ENCODE data around the gene SLBP. TPM values are rescaled to one million over a fixed set of nuclear protein-coding genes. Genes with fewer than 3 reads are reported as not detected.

SLBP gene
- total RNA-seq, 2 donors from 2014 or later: 46.7 to 84.5 TPM

GRCh38 chr4:1731180-1731579, 19.1 kb upstream of the SLBP start:
- no peak for DNase-seq (ENCODE audit: low spot score)
- TF ChIP-seq CTCF (IDR thresholded peaks at IDR 0.05) (no peak), POLR2AphosphoS5 (IDR thresholded peaks at IDR 0.05) (no peak), POLR2A (IDR thresholded peaks at IDR 0.05) (no peak)
- H3K9me3 ChIP-seq: no peaks in the 10 kb centered on the region
- no peaks in the 10 kb centered on the region for H3K36me3 ChIP-seq
- H3K4me1 ChIP-seq (replicated peaks): no peaks in the 10 kb centered on the region
- intact Hi-C loops (cut with DNase I): no loop called here
- H3K27me3 ChIP-seq (replicated peaks; ENCODE audit: insufficient read depth): no peaks in the 10 kb centered on the region
- WGBS: 91% methylated on average over 10 of the region's 10 CpGs
- H3K27ac ChIP-seq: no peak overlapping the region
- H3K4me3 ChIP-seq: no peak overlapping the region

DNA sequence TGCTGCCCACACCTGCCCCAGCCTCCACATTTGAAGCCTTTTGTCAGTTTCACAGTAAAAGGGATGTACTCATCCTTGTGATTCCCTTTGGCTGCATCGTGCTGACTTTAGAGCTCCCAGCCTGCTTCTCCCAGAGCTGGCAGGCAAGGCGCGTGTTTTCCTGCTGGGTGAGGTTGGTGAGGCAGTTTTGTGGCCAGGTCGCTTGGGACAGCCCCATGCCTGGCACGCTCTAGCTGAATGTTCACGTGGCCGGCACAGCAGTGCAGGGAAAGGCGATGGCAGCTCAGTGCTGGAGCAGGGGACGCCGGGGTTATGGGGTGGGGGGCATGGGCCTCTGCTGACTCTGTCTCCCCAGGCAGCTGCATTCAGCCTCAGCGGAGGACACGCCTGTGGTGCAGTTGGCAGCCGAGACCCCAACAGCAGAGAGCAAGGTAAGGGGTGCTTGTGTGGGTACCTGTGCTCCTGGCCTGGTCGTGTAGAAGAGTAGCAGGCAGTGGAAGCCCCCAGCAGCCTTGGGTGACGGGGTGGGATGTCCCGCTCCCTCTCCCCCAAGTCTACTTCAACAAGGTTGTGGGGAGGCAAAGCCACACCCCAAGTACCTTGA, 18.5 kb upstream of the SLBP start:
- Histone ChIP-seq H3K36me3 (no peaks in the 10 kb centered on the region), H3K27ac (no peak overlapping the region), H3K4me3 (no peak overlapping the region), H3K4me1 (replicated peaks) (no peaks in the 10 kb centered on the region), H3K9me3 (no peaks in the 10 kb centered on the region), H3K27me3 (replicated peaks; ENCODE audit: insufficient read depth) (no peaks in the 10 kb centered on the region)
- intact Hi-C loops (cut with DNase I): no loop called here
- DNase-seq (ENCODE audit: low spot score): no peak
- 95% methylated on average over 16 of the region's 16 CpGs for WGBS
- TF ChIP-seq POLR2AphosphoS5 (IDR thresholded peaks at IDR 0.05) (no peak), CTCF (IDR thresholded peaks at IDR 0.05) (no peak), POLR2A (IDR thresholded peaks at IDR 0.05) (no peak)

GRCh38 chr4:1728061-1728980, 16.2 kb upstream of the SLBP start:
- TF ChIP-seq POLR2AphosphoS5 (IDR thresholded peaks at IDR 0.05) (no peak), CTCF (IDR thresholded peaks at IDR 0.05) (no peak), POLR2A (IDR thresholded peaks at IDR 0.05) (no peak)
- no peaks in the 10 kb centered on the region for H3K36me3 ChIP-seq
- no peaks in the 10 kb centered on the region for H3K4me1 ChIP-seq (replicated peaks)
- no peaks in the 10 kb centered on the region for H3K27me3 ChIP-seq (replicated peaks; ENCODE audit: insufficient read depth)
- H3K4me3 ChIP-seq: no peak overlapping the region
- H3K9me3 ChIP-seq: no peaks in the 10 kb centered on the region
- H3K27ac ChIP-seq: no peak overlapping the region
- DNase-seq (ENCODE audit: low spot score): no peak
- 86% methylated on average over 31 of the region's 31 CpGs for WGBS
- intact Hi-C loops (cut with DNase I): loop anchor here (2.0 kb wide), 1 partner anchor 374 kb away; no protein-coding TSS in a partner anchor

- Histone ChIP-seq H3K4me1 (replicated peaks) (no peaks in the 10 kb centered on the region), H3K9me3 (no peaks in the 10 kb centered on the region), H3K36me3 (no peaks in the 10 kb centered on the region), H3K27me3 (replicated peaks; ENCODE audit: insufficient read depth) (no peaks in the 10 kb centered on the region), H3K27ac (no peak overlapping the region), H3K4me3 (no peak overlapping the region)
- no peak for DNase-seq (ENCODE audit: low spot score)
- intact Hi-C loops (cut with DNase I): loop anchor here (2.0 kb wide), 1 partner anchor 373 kb away; no protein-coding TSS in a partner anchor
- 78% methylated on average over 18 of the region's 18 CpGs for WGBS
- no peak for TF ChIP-seq POLR2A (IDR thresholded peaks at IDR 0.05)
- TF ChIP-seq CTCF (IDR thresholded peaks at IDR 0.05): no peak
- TF ChIP-seq POLR2AphosphoS5 (IDR thresholded peaks at IDR 0.05): no peak
Observed at GRCh38 chr4:1727117-1728031, 15.3 kb upstream of the SLBP start.
